Activated CD8-positive, alpha-beta memory T cell treated with anti-CD3 and anti-CD28 coated beads, Interleukin-2, amount 50 U/mL, for 24 hours (primary cell): Measurements from ENCODE around the gene SSX2IP.

Experiments
- DNase-seq: peaks from one replicate; pipeline ENCODE4 v3.0.0-alpha.2; 2020; ENCODE audit errors: extremely low read depth

The SSX2IP gene

DNA sequence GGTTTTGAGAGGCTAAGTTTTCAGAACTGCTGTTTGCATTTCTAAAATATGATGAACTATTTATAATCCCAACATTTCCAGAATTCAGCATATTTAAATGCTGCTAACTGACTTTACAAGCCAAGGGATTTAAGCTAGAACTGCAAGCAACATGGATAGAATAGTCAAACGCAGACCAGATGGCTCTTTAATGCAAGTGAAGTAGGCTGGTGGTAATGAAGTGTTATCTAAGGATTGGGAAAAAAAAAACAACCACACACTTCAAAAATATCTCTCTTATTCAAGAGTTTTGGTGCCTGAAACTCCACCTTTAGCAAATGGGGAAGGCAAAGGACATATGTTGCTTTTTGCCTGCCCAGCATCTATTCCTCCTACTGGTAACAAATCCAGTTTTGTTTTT, 20.9 kb upstream of the SSX2IP start:
- DNase-seq = no peak

DNA sequence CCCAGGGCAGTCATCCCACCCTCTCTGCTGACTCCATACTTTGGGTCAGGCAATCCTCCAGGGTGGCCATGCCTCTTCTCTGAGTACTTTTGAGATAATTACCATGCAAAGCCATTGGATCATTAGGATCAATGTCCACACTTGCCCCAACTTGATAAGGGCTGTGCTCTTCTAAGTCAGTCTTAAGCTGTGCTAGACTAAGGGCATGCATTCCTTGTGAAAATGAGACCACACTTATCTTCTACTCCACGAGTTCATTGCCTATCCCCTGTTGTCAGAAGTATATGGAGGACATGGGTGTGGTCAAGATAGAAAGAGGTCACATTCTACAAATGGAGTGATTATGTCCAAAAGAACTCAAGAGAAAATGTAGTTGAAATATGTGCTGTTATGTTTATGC, 18.9 kb upstream of the SSX2IP start:
- no peak for DNase-seq

DNA sequence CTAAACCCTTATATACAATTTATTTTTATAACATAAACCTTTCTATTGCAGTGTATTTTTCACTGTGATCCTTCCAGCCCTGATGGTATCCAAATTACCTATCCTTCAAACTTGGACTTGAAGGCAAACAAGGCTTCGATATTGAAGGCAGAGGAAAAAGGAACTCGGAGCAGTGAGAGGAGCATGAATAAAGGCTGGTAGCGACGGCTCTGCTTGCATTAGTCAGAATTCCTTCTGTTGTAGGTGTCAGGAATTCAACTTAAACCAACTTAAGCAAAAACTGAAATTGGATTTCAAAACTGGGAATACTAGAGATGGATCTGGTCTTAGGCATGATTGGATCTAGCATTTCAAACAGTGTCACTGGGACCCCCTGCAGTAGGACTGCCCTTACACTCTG, 17.8 kb upstream of the SSX2IP start:
- no peak for DNase-seq

GRCh38 chr1:84705513-84705912, 15.3 kb upstream of the SSX2IP start:
- no peak for DNase-seq

DNA sequence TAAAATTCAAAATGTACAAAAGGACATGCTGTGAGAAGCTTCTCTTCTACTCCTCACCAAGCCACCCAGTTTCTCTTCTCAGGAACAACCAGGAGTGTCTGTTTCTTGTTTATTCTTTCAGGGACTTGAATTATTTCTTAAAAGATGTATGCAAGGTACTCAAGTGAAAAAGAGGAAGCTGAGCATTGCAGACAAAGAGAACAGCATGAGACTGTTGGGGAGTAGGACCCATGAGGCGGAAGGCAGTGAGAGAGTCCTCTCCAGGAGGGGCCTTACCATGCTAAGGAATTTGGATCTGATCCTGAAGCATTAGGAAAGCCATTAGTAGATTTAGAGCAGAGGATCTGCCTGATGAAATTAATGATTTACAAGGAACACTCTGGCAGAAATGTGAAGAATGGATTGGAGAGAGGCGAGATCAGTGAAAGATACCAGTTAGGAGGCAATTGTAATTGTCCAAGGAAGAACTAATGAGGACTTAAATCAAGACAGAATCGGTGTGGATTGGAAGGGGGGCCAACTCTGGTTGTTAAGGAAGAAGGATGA, 14.7 kb upstream of the SSX2IP start:
- DNase-seq = no peak

DNA sequence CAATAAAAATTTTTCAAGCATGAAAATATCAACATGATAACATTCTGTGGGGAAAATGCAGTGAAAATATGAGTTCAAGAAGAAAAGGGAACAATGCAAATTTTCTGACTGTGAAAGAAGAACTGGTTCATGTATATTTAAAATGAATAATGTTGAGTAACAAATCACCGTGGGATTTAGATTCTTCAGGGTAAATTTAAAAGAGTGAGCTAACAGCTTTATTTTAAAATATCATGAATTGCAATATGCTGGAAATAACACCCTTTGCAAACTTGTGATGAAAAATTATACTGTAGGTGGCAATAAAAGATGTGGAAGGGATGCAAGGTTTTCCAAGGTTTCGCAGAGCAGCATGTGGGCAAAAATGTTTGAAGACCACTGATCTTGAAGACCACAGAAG, 13.2 kb upstream of the SSX2IP start:
- DNase-seq = no peak

DNA sequence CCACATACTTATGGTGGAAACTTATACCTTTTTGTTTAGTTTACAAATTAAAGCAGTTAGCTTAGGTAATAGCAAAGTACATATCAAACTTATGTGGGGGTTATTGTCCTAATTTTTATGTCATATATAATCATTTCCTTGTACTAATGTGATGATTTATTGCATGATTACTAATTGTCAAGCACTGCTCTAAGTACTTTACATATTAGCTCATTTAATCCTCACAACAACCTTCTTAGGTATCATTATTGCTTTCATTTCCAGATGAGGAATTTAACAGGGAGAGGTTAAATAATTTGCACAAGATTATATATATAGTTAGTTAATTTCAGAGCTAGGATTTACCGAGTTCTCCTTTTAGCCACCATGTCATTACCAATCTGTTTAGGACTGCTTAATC, 11.9 kb upstream of the SSX2IP start:
- no peak for DNase-seq

DNA sequence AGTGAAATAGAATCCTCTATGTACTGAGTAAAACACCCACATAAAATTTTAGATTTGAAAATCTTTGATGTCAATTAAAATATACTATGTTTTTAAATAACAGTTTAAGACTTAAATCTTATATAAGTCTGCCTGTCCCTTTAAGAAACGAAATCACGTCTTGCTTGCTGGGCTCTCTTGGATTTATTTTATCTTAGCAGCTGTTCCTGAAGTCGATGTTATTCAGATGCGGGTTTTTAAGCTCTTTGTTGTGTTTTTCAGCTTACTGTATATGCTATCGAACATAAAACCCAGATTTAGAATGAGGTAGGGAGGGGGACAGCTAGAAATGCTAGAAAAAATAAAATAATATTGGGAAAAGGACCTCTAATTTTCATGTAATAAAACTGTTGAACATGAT, 11.1 kb upstream of the SSX2IP start:
- DNase-seq = no peak

DNA sequence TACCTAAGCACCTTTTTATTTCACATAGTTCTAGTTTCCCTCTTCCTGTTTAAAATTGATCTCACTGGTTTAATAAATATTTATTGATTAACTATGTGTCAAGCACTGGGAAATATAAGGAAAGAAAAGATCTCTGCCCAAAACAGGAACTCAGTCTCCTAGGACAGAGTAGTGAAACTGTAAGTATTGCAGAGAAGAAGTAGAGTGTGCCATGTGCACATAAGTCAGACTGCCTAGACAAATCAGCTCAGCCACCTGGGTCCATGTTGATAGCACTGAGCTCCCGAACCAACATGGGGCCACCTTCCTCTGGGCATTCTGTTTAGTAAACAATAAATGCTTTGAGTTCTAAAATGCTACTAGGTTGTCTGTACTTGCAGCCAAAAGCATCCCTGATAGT, 9.8 kb upstream of the SSX2IP start:
- no peak for DNase-seq

- no peak for DNase-seq
Observed at GRCh38 chr1:84698151-84699110, 8.2 kb upstream of the SSX2IP start.

DNA sequence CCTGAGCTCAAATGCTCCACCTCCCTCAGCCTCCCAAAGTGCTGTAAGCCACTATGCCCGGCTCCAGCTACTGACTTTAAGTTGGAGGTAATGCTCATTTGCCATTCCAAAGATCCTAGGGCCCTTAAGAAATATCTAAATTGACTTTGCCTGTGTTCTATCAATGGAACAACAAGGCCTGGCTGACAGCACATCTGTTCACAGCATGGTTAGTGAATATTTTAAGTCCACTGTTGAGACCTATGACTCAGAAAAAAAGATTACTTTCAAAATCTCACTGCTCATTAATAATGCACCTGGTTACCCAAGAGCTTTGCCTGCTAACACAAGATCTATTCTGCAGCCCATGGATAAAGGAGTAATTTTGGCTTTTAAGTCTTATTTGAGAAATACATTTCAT, 3.5 kb upstream of the SSX2IP start:
- DNase-seq = no peak

DNA sequence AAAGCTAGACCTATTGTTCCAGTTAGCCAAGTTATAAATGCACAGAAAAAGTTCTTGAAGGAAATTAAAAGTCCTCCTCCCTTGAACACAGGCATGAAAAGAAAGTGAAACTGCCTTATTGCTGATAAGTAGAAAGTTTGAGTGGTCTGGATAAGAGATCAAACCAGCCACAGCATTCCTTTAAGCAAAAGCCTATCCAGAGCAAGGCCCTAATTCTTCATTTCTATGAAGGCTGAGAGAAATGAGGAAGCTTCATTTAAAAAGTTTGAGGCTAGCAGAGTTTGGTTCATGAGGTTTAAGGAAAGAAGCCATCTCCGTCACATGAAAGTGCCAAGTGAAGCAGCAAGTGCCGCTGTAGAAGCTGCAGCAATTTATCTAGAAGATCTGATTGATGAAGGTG, 2.7 kb upstream of the SSX2IP start:
- no peak for DNase-seq

- DNase-seq = no peak
Observed at GRCh38 chr1:84692391-84692790, 2.1 kb upstream of the SSX2IP start.

DNA sequence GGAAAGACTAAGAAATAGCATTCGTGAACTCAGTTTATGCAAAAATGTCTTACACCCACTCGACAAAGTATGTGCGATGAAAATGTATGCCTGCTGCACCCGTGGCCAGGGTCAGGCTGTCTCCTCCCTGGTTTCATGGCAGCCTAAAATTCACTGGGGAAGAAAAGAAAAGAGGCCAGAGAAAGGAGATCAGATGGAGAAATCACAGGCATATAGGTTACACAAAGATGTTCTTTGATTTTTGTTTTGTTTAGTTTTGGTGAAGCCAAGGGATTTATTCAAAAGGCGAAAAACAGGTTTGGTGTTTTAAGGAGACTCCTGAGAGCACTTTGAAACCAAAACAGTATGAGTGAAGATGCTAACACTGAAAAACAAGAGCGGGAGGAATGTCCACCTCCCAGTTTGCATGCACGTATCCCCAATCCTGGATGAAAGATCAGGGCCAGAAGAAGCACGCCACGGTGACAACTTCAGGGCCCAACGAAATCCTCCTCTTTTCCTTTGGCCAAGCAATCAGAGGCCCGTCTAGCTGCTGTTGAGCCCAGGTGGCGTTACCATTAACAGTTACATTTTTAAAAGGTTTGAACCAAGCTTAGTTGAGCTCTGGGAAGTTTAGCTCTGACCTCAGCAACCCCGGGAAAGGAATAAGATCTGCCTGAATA, 992 bp upstream of the SSX2IP start:
- DNase-seq = no peak

DNA sequence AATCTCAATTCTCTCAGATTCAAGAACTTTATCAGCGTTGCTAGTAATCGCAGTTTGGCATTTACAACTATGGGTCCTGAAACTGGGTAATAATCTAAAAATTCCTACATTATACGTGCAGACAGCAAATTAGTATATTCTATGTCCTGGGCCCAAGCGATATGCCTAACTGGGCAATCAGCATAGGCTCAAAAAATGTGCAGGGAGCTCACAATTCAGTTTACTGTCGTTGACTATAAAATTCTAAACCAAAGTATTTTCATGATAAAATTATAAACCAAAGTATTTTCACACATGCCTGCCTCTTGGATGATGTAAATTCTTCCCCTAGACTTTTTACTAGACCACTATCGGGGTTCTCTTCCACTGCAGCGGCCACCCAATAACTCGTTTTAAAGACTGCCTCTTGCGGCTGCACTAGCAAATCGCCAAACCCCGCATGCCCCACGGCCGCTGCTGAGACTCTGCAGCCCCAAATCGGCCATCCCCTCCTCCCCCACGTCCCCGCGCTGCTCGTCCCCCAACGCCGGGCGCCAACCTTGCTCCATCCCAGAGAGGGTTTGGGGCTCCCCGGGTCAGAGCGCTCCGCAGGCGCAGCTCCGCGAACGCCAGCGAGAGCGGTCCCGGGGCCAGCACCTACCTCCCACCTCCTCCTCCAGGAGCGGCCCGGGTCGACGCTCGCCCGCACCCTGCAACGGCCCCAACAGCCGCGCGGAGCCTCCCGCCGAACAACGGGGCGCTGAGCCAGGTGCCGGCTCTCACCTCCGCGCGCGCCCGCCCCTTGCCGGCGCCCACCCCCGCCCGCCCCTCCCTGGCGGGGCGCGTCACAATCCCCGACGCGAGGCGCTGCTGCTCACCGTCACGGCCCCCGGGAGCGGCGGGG, 506 bp downstream of the SSX2IP start:
- DNase-seq = peak; percentile 10

GRCh38 chr1:84688463-84689061, 1.7 kb downstream of the SSX2IP start:
- DNase-seq = no peak

- no peak for DNase-seq
Observed at GRCh38 chr1:84687714-84688462, 2.4 kb downstream of the SSX2IP start.

DNA sequence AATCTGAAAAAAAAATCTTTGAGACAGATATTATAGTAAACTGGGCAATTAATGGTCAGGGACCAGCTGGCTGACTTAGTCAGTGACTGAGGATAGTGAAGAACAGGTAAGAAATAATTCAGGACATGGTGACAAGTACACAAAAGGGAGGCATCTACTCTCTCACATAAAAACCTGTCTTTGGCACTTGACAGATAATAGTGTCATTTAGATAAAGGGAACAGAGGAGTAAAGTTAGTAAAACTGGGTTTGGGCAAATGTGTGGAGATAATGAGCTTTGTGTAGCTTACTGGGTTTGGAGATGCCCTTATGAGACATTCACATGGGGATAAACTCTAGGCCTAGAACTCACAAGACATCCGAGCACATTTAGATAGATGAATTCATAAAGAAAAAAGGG, 4.0 kb downstream of the SSX2IP start:
- no peak for DNase-seq

DNA sequence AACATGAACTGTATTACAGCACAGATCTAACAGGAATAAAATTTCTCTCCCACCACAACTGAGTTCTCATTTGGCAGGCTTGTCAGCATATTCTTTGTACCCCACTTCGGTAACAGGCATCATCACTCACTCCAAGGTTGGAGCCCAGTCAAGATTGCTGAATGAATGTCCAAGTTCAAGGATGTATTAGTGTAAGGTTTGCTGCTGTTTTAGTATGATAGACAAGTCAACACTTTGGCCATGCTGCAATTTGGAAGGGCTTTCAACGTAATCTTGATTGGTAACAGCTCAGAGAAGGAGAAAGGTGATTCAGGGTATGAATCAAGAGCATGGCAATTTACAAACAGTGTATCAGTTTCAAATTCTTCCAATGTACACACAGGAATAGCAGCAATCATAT, 6.8 kb downstream of the SSX2IP start:
- DNase-seq = no peak

GRCh38 chr1:84682047-84682446, 8.2 kb downstream of the SSX2IP start:
- no peak for DNase-seq
